ENCODE data around the gene SGTA. TPM values are rescaled to one million over a fixed set of nuclear protein-coding genes. Genes with fewer than 3 reads are reported as not detected.

Gene SGTA
- total and polyA plus RNA-seq, 2 experiments from 2014 or later = 71.6 to 102 TPM

DNA sequence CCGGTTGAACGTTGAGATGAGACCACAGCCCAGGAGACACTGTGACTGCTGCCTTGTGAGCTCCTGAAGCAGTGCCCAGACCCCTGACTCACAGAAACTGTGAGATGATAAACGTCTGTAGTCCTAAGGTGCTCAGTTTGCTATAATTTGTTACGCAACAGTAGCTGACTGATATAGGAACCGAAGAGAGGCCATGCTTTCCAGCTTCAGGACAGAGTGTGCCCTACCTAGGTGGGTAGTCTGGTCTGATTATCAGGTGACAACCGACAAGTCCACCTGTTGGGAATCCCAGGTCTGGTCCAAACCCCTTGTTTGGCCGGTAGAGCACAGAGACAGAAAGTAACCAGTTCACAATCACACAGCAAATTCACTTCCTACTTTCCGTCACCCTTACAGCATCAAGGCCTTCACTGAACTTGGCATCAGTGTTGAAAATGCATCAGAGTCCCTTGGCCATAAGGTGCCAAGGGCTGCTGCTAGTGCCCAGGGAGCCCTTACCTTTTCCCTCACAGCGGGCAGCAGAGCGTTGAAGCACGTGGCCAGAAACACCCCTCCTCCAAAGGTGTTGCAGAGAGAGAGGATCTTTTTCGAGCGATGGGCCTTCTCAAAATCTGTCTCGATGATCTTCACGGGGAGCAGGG lies 46.4 kb downstream of the SGTA start:
- Mint-ChIP-seq H3K4me1 (peaks cover 4% of the 10 kb centered on the region; the same call in 2 of the 3 replicates), H3K27ac (no peak overlapping the region), H3K36me3 (ENCODE audit: low read depth) (peaks cover 44% of the 10 kb centered on the region), H3K9me3 (no peaks in the 10 kb centered on the region), H3K27me3 (ENCODE audit: insufficient read depth, low read depth, poor library complexity) (peaks cover 8% of the 10 kb centered on the region), H3K4me3 (no peak overlapping the region)
- Histone ChIP-seq H3K27me3 (ENCODE audit: insufficient read depth) (no peaks in the 10 kb centered on the region), H2AFZ (no peak overlapping the region), H3K4me2 (no peak overlapping the region), H3K4me3 (no peak overlapping the region), H3K36me3 (ENCODE audit: insufficient read depth) (no peaks in the 10 kb centered on the region; the same call in 1 of the 2 replicates), H3K27ac (ENCODE audit: low read depth) (no peak overlapping the region), H3K79me2 (replicated peaks; ENCODE audit: insufficient read depth) (peaks cover 5% of the 10 kb centered on the region; the same call in 1 of the 2 replicates), H3K4me1 (ENCODE audit: insufficient read depth) (peaks cover 4% of the 10 kb centered on the region; the same call in 1 of the 2 replicates), H4K20me1 (replicated peaks; ENCODE audit: insufficient read depth) (no peaks in the 10 kb centered on the region; the same call in none of the 2 replicates), H3F3A (replicated peaks; ENCODE audit: low read depth) (no peaks in the 10 kb centered on the region), H3K9me2 (ENCODE audit: insufficient read depth) (no peaks in the 10 kb centered on the region)
- DNase-seq (ENCODE audit: low spot score) (no peak), ATAC-seq (no peak)
- no peak for TF ChIP-seq STAT1 (IDR thresholded peaks at IDR 0.05; ENCODE audit: unreplicated experiment)

DNA sequence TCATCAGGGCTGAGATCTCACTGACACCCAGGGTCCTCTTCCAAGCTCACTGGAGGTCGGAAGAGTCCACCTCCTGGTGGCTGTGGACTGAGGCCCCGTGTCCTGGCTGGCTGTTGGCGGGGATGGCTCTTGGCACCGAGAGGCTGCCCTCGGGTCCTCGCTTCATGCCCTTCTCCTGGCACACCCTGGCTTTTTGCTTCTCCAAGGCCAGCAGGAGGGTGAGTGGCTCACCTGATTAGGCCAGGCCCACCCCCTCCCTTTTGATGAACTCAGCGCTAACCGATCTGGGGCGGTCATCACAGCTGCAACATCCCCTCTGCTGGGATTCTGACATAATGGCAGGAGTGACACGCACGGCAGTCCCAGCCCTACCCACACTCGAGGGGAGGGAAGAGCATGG lies 47.7 kb downstream of the SGTA start:
- DNase-seq (ENCODE audit: low spot score) (no peak), ATAC-seq (no peak)
- H3K27ac Mint-ChIP-seq = no peak overlapping the region
- no peaks in the 10 kb centered on the region for H3K9me3 Mint-ChIP-seq
- no peaks in the 10 kb centered on the region for H3F3A ChIP-seq (replicated peaks; ENCODE audit: low read depth)
- H3K4me3 ChIP-seq = no peak overlapping the region
- no peak overlapping the region for H3K4me3 Mint-ChIP-seq
- H3K27me3 Mint-ChIP-seq (ENCODE audit: insufficient read depth, low read depth, poor library complexity) = peaks cover 8% of the 10 kb centered on the region
- no peak overlapping the region for H2AFZ ChIP-seq
- H3K36me3 Mint-ChIP-seq (ENCODE audit: low read depth) = peaks cover 44% of the 10 kb centered on the region
- no peak overlapping the region for H3K27ac ChIP-seq (ENCODE audit: low read depth)
- H3K4me1 Mint-ChIP-seq = peaks cover 4% of the 10 kb centered on the region; the same call in 2 of the 3 replicates
- no peaks in the 10 kb centered on the region for H3K27me3 ChIP-seq (ENCODE audit: insufficient read depth)
- no peaks in the 10 kb centered on the region; the same call in none of the 2 replicates for H4K20me1 ChIP-seq (replicated peaks; ENCODE audit: insufficient read depth)
- no peak overlapping the region for H3K4me2 ChIP-seq
- H3K36me3 ChIP-seq (ENCODE audit: insufficient read depth) = no peaks in the 10 kb centered on the region; the same call in 1 of the 2 replicates
- H3K9me2 ChIP-seq (ENCODE audit: insufficient read depth) = no peaks in the 10 kb centered on the region
- H3K4me1 ChIP-seq (ENCODE audit: insufficient read depth) = peaks cover 4% of the 10 kb centered on the region; the same call in 1 of the 2 replicates
- peaks cover 5% of the 10 kb centered on the region; the same call in 1 of the 2 replicates for H3K79me2 ChIP-seq (replicated peaks; ENCODE audit: insufficient read depth)
- TF ChIP-seq EZH2phosphoT487 (IDR thresholded peaks at IDR 0.05; ENCODE audit: unreplicated experiment) (no peak), NANOG (IDR thresholded peaks at IDR 0.05; ENCODE audit: borderline replicate concordance) (no peak), ZNF114 (CRISPR knock-in tag; IDR thresholded peaks at IDR 0.05) (no peak), CREB1 (CRISPR knock-in tag; IDR thresholded peaks at IDR 0.05; ENCODE audit: low read depth) (no peak), JUNB (IDR thresholded peaks at IDR 0.05; ENCODE audit: unreplicated experiment) (no peak), STAT1 (IDR thresholded peaks at IDR 0.05; ENCODE audit: unreplicated experiment) (no peak), EZH2 (IDR thresholded peaks at IDR 0.05; ENCODE audit: low read depth, unreplicated experiment) (no peak), POLR2AphosphoS5 (IDR thresholded peaks at IDR 0.05; ENCODE audit: low read depth) (no peak)
- TF ChIP-seq, protein P1, sequence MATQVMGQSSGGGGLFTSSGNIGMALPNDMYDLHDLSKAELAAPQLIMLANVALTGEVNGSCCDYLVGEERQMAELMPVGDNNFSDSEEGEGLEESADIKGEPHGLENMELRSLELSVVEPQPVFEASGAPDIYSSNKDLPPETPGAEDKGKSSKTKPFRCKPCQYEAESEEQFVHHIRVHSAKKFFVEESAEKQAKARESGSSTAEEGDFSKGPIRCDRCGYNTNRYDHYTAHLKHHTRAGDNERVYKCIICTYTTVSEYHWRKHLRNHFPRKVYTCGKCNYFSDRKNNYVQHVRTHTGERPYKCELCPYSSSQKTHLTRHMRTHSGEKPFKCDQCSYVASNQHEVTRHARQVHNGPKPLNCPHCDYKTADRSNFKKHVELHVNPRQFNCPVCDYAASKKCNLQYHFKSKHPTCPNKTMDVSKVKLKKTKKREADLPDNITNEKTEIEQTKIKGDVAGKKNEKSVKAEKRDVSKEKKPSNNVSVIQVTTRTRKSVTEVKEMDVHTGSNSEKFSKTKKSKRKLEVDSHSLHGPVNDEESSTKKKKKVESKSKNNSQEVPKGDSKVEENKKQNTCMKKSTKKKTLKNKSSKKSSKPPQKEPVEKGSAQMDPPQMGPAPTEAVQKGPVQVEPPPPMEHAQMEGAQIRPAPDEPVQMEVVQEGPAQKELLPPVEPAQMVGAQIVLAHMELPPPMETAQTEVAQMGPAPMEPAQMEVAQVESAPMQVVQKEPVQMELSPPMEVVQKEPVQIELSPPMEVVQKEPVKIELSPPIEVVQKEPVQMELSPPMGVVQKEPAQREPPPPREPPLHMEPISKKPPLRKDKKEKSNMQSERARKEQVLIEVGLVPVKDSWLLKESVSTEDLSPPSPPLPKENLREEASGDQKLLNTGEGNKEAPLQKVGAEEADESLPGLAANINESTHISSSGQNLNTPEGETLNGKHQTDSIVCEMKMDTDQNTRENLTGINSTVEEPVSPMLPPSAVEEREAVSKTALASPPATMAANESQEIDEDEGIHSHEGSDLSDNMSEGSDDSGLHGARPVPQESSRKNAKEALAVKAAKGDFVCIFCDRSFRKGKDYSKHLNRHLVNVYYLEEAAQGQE (IDR thresholded peaks at IDR 0.05; ENCODE audit: unreplicated experiment) = no peak
- TF ChIP-seq, protein P2, sequence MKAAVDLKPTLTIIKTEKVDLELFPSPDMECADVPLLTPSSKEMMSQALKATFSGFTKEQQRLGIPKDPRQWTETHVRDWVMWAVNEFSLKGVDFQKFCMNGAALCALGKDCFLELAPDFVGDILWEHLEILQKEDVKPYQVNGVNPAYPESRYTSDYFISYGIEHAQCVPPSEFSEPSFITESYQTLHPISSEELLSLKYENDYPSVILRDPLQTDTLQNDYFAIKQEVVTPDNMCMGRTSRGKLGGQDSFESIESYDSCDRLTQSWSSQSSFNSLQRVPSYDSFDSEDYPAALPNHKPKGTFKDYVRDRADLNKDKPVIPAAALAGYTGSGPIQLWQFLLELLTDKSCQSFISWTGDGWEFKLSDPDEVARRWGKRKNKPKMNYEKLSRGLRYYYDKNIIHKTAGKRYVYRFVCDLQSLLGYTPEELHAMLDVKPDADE (IDR thresholded peaks at IDR 0.05) = no peak
- TF ChIP-seq, protein P3, sequence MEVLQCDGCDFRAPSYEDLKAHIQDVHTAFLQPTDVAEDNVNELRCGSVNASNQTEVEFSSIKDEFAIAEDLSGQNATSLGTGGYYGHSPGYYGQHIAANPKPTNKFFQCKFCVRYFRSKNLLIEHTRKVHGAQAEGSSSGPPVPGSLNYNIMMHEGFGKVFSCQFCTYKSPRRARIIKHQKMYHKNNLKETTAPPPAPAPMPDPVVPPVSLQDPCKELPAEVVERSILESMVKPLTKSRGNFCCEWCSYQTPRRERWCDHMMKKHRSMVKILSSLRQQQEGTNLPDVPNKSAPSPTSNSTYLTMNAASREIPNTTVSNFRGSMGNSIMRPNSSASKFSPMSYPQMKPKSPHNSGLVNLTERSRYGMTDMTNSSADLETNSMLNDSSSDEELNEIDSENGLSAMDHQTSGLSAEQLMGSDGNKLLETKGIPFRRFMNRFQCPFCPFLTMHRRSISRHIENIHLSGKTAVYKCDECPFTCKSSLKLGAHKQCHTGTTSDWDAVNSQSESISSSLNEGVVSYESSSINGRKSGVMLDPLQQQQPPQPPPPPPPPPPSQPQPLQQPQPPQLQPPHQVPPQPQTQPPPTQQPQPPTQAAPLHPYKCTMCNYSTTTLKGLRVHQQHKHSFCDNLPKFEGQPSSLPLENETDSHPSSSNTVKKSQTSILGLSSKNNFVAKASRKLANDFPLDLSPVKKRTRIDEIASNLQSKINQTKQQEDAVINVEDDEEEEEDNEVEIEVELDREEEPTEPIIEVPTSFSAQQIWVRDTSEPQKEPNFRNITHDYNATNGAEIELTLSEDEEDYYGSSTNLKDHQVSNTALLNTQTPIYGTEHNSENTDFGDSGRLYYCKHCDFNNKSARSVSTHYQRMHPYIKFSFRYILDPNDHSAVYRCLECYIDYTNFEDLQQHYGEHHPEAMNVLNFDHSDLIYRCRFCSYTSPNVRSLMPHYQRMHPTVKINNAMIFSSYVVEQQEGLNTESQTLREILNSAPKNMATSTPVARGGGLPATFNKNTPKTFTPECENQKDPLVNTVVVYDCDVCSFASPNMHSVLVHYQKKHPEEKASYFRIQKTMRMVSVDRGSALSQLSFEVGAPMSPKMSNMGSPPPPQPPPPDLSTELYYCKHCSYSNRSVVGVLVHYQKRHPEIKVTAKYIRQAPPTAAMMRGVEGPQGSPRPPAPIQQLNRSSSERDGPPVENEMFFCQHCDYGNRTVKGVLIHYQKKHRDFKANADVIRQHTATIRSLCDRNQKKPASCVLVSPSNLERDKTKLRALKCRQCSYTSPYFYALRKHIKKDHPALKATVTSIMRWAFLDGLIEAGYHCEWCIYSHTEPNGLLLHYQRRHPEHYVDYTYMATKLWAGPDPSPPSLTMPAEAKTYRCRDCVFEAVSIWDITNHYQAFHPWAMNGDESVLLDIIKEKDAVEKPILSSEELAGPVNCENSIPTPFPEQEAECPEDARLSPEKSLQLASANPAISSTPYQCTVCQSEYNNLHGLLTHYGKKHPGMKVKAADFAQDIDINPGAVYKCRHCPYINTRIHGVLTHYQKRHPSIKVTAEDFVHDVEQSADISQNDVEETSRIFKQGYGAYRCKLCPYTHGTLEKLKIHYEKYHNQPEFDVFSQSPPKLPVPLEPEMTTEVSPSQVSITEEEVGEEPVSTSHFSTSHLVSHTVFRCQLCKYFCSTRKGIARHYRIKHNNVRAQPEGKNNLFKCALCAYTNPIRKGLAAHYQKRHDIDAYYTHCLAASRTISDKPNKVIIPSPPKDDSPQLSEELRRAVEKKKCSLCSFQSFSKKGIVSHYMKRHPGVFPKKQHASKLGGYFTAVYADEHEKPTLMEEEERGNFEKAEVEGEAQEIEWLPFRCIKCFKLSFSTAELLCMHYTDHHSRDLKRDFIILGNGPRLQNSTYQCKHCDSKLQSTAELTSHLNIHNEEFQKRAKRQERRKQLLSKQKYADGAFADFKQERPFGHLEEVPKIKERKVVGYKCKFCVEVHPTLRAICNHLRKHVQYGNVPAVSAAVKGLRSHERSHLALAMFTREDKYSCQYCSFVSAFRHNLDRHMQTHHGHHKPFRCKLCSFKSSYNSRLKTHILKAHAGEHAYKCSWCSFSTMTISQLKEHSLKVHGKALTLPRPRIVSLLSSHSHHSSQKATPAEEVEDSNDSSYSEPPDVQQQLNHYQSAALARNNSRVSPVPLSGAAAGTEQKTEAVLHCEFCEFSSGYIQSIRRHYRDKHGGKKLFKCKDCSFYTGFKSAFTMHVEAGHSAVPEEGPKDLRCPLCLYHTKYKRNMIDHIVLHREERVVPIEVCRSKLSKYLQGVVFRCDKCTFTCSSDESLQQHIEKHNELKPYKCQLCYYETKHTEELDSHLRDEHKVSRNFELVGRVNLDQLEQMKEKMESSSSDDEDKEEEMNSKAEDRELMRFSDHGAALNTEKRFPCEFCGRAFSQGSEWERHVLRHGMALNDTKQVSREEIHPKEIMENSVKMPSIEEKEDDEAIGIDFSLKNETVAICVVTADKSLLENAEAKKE (CRISPR knock-in tag; IDR thresholded peaks at IDR 0.05) = no peak
